DMS53 treated with DMSO at 0.1 percent for 48 hours (cell line): ENCODE measurements around the gene CXorf65.

Source experiments
- DNase-seq: peaks from one replicate; lab custom pipeline; 2025; ENCODE audit not compliant: unreplicated experiment; lab: John Stamatoyannopoulos, UW

Gene CXorf65

GRCh38 chrX:71106427-71106826 is at the start of gene CXorf65:
Gene CXorf65 (minus strand): TSS chrX:71106740. CDS start chrX:71106556, 184 bp downstream.
- DNase-seq = no peak

DNA sequence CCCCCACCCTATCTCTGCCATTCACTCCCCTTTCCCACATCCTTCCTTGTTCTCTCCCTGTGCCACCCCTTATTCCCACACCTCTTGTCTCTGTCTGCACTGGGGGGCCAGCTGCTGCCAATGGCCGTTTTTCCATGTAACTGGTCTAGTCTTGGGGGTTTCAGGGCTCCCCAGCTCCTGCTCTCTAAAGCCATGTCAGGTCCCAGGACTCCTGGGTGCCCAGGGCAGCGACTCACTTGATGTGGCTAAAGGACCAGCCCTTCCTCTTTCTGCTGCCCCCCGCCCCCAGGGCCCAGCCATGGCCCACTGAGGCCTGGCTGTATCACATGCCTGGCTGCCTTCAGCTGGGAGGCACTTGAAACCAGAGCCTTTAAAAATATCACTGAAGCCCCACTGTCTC is 48.1 kb upstream of the CXorf65 start:
- DNase-seq = no peak

DNA sequence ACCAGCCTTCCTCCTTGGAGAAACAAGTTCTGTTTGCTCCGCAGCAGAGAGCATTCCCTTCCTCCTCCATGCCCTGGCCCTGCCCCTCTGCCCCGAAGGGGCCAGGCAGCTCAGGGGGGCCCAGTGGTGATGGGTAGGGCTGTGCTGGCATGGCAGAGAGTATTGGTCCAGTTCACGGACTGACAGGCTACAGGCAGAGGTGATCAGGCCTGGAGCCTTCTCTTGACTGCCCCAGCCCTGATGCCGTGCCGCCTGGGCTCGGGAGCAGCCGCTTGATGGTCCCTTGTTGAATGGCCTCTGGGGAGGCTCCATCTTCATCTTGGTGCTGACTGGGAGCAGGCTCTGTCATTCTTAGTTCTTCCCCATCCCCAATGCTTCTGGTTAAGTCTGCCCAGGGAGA is 47.7 kb upstream of the CXorf65 start:
- DNase-seq = no peak

DNA sequence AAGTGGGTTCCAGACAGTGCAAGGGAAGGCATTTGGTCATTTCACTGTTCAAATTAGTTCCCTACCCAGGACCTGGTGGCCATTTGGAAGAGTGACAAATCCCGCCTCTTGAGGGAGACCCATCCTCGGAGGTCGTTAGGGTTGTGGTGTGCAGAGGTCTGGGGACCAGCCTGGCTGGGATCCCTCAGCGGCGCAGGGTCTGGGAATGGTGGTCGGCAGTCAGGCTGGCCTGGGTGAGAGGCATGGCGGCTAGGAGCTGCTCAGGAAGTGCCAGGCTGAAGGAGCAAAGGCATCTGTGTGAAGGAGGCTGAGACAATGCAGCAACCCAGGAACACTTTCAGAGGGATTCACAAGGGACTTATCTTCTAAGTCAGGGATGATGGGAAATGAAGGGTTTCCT is 44.8 kb upstream of the CXorf65 start:
- DNase-seq = no peak

DNA sequence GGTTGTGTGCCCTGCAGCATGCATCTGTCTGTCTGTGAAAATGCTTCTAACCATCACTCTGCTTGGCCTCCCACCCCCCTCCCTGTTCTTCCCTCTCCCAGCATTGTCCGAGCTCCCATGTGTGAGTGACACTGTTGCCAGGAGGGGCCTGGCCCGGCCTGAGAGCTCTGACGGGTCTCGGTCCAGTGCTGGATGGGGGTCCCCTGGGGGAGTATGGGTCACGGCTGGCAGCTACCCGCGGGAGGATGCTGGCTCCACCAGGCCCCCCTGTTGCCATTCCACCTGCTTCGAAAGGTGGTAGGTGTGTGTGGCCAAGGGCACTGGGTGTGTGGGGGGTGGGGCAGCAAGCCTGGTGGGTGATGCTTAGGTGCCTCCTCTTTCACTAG is 41.7 kb upstream of the CXorf65 start:
- no peak for DNase-seq

- no peak for DNase-seq
Observed at GRCh38 chrX:71147496-71148277, 41.1 kb upstream of the CXorf65 start.

GRCh38 chrX:71144651-71145050 is 38.1 kb upstream of the CXorf65 start, which contains the start of gene NLGN3:
Gene NLGN3 (plus strand): TSS chrX:71144841. CDS start chrX:71147750, 2,909 bp downstream.
- no peak for DNase-seq

DNA sequence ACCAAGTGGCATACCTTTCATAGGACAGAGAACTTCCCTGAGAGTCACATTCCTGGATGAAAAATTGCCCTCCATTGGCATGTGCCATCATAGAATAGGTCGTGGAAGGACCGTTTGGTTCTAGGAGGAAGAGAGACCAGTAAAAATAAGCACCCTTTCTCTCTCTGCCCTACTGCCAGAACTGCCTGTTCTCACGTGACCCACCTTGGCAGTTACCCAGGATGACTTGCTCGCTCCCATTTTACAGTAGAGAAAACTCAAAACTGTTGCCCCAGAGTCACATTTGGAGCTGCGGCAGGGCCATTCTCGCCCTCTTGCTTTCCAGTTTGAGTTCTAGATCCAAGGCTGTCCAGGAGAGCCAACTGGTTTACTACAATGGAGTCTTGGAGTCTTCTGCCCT is 37.0 kb upstream of the CXorf65 start:
- DNase-seq = no peak

GRCh38 chrX:71140440-71140839 is 33.9 kb upstream of the CXorf65 start:
- DNase-seq = no peak

- DNase-seq = no peak
Observed at GRCh38 chrX:71131510-71131909, 25.0 kb upstream of the CXorf65 start.

- peak; percentile 30 for DNase-seq
Observed at GRCh38 chrX:71128915-71129765, 22.6 kb upstream of the CXorf65 start.

DNA sequence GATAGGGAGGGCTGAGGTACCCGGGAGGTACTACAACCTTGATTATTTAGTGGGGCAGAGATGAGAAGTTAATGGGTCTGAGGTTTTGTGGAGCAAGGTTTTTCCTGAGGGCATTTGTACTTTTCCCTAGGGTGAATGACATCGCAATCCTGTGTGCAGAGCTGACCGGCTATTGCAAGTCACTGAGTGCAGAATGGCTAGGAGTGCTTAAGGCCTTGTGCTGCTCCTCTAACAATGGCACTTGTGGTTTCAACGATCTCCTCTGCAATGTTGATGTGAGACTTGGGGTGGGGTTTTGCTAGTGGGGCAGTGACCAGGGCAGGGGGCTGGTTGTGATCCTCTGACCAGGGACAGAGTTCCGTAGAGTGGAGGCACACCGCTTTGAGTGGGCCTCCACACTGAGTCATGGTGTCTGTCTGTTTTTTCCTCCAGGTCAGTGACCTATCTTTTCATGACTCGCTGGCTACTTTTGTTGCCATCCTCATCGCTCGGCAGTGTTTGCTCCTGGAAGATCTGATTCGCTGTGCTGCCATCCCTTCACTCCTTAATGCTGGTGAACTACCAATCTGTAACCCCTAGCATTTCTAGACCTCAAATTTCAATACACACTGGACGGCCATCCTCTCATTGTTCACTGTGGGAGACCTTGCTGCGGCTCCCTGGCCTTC is 21.8 kb upstream of the CXorf65 start:
- no peak for DNase-seq

GRCh38 chrX:71118985-71119535 is 12.5 kb upstream of the CXorf65 start:
- DNase-seq = no peak

GRCh38 chrX:71118032-71118984 is 11.8 kb upstream of the CXorf65 start, which contains the start of gene MED12:
Gene MED12 (plus strand): TSS chrX:71118596. CDS start chrX:71118755, 159 bp downstream.
- DNase-seq = peak; percentile 55

GRCh38 chrX:71117358-71117757 is 10.8 kb upstream of the CXorf65 start:
- no peak for DNase-seq

GRCh38 chrX:71111921-71112431 is 5.4 kb upstream of the CXorf65 start:
- no peak for DNase-seq

DNA sequence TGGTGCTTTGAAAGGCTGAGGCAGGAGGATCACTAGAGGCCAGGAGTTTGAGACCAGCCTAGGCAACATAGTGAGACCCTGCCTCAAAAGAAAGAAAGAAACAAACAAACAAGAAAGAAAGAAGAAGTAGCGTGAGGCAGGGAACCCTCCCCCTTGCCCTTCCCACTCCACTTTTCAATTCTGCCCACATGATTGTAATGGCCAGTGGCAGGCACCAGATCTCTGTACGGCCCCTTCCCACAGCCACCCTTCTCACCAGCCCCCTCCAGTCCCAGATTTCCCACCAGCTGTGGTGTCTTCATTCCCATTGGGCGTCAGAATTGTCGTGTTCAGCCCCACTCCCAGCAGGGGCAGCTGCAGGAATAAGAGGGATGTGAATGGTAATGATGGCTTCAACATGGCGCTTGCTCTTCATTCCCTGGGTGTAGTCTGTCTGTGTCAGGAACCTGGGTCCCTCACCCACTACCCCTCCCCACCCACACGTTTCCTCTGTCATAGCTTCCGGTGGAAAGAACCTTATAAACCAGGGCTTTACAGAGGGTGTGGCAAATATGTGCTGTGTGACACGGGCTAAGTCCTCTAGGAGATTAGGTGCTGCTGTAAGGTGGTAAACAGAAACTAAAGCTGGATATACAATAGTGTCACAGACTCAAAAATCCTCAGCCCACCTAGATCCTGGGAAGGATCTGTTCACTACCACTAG is 4.8 kb upstream of the CXorf65 start, which contains the start of gene IL2RG:
IL2RG (minus strand) TSS at position 437 of the 703 bp plus-strand sequence; CDS start at position 399, 38 bp downstream.
- no peak for DNase-seq

DNA sequence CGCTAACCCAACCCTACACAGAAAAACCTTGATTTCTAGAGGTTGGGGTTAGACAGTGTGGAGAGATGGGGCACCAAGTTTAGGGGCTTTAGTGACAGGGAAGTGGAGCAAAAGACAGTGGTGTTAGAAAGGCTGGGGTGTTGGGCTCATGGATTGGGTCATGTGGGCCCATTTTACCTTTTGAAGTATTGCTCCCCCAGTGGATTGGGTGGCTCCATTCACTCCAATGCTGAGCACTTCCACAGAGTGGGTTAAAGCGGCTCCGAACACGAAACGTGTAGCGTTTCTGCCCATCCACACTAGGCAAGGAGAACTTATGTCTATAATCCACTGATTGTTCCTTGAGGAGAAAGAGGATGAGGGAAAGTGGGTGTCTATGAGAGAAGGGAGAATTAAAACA is 2.5 kb upstream of the CXorf65 start:
- DNase-seq = no peak

DNA sequence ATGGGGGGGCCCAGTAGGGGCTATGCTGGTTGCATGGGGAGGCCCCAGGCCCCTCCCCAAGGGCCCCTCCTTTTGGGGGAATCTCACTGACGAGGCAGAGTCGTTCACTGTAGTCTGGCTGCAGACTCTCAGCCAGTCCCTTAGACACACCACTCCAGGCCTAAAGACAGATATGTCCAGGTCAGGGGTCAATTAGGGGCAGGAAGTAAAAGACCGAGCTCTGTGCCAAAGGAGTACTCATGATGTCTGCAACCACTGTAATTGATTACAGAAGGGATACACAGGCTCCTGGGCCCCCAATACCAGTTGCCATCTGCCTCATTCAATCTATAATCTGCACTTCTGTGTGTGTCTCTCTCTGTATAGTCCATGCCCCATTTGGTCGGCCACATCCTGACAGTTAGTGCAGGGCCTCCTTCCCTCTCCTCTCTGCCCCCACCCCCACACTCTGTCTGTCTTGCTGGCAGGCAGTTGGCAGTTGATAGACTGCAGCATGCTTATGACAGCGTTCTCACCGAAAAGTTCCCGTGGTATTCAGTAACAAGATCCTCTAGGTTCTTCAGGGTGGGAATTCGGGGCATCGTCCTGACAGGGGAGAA is 1.3 kb upstream of the CXorf65 start:
- DNase-seq = no peak
